CD4-positive, alpha-beta T cell treated with Interleukin-10 for 1 hour (primary cell): ENCODE data around the gene CCL24.
"Not testable (repeated sequence)": the region's sequence is repeated elsewhere in the genome, so short reads cannot be mapped to it uniquely, and the experiment has no call there.

ENCODE experiments used
- DNase-seq: peaks from one replicate; pipeline ENCODE4 v3.0.0-alpha.2; 2020

CCL24 gene, protein sequence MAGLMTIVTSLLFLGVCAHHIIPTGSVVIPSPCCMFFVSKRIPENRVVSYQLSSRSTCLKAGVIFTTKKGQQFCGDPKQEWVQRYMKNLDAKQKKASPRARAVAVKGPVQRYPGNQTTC

GRCh38 chr7:75813781-75814236 is at the start of gene CCL24:
CCL24 (minus strand) TSS chr7:75813806; CDS start chr7:75813715, 91 bp downstream.
- no peak for DNase-seq

DNA sequence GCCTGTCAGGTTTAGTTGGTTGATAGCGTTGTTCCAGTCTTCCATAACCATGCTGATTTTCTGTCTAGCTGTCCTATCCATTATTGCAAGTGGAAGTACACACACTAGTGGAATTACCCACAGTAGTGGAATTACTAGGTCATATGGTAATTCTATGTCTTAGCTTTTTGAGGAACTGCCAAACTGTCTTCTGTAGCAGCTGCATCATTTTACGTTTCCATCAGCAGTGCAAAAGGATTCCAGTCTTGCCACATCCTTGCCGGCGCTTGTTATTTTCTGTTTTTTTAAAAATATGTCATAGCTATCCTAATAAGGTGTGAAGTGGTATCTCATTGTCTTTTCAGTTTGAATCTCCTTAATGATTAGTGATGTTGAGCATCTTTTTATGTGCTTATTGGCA is 48.0 kb upstream of the CCL24 start:
- no peak for DNase-seq

DNA sequence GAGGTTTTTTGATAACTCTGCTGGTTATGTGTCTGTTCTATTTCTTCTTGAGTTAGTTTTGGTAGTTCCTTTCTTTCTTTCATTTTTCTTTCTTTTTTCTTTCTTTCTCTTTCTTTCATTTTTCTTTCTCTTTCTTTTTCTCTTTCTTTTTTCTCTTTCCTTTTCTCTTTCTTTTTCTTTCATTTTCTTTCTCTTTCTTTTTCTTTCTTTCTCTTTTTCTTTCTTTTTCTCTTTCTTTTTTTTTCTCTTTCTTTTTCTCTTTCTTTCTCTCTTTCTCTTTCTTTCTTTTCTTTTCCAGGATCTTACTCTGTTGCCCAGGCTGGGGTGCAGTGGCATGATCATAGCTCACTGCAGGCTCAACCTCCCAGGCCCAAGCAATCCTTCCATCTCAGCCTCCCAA is 44.8 kb upstream of the CCL24 start:
- no peak for DNase-seq

DNA sequence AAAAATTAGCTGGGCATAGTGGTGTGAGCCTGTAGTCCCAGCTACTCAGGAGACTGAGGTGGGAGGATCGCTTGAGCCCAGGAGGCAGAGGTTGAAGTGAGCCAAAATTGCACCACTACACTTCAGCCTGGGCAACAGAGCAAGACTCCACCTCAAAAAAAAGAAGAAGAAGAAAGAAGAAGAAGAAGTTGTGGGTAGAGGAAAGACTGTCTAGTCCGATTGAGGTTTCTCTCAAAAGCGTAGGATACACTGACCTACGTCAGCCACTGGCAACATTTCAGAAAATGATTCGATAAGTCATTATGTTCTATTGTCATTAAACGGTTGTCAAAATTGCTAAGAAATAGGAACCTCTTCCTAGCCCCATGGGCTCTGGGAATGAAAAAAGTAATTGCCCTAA is 42.9 kb upstream of the CCL24 start:
- no peak for DNase-seq

- DNase-seq, result not testable (repeated sequence)
Observed at GRCh38 chr7:75854813-75855345, 41.3 kb upstream of the CCL24 start.

DNA sequence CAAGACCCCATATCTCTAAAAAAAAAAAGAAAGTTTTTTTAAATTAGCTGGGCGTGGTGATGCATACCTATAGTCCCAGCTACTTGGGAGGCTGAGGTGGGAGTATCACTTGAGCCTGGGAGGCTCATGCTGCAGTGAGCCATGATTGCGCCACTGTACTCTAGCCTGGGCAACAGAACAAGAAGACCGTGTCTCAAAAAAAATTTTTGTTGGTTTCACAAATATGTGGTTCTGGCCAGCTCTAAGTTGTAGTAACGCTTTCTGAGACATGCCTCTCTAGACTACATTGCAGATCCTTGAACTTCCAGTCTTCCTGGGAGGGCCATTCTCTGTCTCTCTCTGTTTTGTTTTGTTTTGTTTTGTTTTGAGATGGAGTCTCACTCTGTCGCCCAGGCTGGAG is 40.6 kb upstream of the CCL24 start:
- DNase-seq, result no peak

- no peak for DNase-seq
Observed at GRCh38 chr7:75850235-75850634, 36.6 kb upstream of the CCL24 start.

- no peak for DNase-seq
Observed at GRCh38 chr7:75849573-75849972, 36.0 kb upstream of the CCL24 start.

DNA sequence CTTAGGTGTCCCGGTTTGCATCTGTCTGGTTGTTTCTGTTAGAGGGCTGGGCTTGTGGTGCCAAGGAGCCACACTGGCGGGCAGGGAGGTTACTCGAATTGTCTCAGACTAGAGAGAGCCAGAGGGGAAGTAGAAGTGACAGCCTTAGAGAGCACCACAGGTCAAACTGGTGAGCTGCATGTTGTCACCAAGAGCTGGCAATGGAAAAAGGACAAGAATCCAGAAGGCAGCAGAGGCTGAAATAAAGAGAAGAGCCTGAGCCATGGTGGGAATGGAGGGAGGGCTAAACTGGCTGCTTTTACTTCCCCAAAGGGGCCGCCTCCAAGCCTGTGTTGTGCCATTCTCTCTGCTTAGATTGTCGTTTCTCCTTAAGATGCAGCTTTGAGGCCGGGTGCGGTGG is 34.1 kb upstream of the CCL24 start:
- no peak for DNase-seq

GRCh38 chr7:75845132-75845531 is 31.5 kb upstream of the CCL24 start:
- DNase-seq, result not testable (repeated sequence)

- DNase-seq, result no peak
Observed at GRCh38 chr7:75844158-75844557, 30.6 kb upstream of the CCL24 start.

DNA sequence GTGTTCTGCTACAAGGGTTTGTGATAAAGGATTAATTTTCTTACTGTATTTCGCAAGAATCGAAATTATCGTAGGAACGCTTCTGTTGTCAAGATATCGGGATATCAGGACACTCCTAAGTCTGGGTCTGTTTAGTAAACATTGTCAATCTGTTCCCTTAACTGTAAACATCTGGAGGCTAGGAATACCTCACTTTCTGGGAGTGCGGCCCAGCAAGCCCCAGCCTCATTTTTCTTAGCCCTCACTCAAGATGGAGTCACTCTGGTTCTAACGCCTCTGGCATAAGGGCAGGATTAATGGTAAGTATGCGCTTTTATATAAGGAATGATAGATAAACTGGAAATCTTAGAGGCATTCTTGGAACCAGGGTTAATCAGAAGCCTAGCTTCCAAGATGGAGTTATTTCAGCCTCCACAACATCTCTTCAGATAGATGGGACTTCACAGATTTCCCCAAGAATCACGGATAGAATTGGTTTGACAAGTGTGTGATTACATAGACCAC is 30.1 kb upstream of the CCL24 start:
- DNase-seq, result no peak

GRCh38 chr7:75842836-75843446 is 29.3 kb upstream of the CCL24 start:
- DNase-seq, result peak; percentile 5

DNA sequence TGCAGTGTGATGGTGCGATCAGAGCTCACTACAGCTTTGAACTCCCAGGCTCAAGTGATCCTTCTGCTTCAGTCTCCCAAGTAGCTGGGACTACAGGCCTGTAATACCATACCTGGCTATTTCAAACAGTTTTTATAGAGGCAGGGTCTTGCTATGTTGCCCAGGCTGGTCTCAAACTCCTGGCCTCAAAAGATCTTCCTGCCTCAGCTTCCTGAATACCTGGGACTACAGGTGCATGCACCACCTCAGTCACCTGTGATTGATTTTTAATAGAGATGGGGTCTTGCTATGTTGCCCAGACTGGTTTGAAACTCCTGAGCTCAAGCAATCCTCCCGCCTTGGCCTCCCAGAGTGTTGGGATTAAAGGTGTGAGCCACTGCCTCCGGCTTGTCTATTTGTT is 26.4 kb upstream of the CCL24 start:
- no peak for DNase-seq

- DNase-seq, result not testable (repeated sequence)
Observed at GRCh38 chr7:75838281-75838930, 24.8 kb upstream of the CCL24 start.

- DNase-seq, result no peak
Observed at GRCh38 chr7:75836798-75837197, 23.2 kb upstream of the CCL24 start.

DNA sequence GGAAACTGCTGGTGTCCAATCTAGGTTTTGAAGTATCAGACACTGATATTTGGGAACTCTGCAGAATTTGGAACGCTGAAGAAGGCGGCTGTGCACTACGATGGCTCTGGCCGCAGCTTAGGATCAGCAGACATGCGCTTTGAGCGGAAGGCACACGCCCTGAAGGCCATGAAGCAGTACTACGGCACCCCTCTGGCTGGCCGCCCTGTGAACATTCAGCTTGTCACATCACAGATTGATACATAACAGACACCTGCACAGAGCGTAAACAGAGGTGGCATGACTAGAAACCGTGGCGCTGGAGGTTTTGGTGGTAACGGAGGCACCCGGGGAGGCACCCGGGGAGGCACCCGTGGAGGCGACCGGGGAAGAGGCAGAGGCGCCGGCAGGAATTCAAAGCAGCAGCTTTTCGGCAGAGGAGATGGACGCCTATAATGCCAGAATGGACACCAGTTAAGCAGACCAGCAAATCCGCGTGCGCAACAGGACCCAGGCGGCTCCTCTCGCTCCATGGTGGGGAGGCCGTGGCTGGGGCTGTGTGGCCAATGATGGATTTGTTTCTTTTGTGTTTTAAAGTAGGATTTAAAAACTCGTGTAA is 22.2 kb upstream of the CCL24 start:
- DNase-seq, result no peak

DNA sequence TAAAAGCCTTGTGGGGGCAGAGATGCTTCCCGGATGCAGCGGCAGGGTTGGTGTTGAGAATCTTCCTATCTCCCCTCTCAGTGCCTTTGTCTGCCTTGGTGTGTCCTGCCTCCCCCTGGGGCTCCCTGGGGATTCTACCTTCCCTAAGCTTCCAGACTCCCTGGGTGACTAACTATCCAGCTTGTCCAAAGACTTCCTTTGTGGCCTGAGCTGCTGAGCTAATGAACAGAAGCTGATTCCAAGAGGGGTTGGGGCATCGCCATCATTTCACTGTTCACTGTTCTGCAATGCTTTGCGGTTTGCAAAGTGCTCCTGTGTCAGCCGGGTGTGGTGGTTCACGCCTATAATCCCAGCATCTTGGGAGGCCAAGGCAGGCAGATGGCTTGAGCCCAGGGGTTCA is 20.1 kb upstream of the CCL24 start:
- not testable (repeated sequence) for DNase-seq

DNA sequence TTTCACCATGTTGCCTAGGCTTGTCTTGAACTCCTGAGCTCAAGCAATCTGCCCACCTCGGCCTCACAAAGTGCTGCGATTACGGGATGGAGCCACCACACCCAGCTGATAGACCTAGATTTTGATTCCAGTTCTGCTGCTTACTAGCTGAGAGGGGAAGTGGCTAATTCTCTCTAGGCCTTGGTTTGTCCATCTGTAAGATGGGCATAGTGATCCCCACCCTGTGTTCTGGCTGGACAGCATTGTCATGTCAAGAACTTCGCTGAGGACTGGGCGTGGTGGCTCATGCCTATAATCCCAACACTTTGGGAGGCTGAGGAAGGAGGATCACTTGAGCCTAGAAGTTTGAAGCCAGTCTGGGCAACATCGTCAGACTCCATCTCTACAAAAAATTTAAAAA is 17.4 kb upstream of the CCL24 start:
- no peak for DNase-seq

DNA sequence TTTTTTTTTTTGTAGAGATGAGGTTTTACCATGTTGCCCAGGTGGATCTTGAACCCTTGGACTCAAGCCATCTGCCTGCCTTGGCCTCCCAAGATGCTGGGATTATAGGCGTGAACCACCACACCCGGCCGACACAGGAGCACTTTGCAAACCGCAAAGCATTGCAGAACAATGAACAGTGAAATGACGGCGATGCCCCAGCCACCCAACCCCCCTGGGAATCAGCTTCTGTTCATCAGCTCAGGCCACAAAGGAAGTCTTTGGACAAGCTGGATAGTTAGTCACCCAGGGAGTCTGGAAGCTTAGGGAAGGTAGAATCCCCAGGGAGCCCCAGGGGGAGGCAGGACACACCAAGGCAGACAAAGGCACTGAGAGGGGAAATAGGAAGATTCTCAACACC is 16.1 kb upstream of the CCL24 start:
- DNase-seq, result not testable (repeated sequence)

DNA sequence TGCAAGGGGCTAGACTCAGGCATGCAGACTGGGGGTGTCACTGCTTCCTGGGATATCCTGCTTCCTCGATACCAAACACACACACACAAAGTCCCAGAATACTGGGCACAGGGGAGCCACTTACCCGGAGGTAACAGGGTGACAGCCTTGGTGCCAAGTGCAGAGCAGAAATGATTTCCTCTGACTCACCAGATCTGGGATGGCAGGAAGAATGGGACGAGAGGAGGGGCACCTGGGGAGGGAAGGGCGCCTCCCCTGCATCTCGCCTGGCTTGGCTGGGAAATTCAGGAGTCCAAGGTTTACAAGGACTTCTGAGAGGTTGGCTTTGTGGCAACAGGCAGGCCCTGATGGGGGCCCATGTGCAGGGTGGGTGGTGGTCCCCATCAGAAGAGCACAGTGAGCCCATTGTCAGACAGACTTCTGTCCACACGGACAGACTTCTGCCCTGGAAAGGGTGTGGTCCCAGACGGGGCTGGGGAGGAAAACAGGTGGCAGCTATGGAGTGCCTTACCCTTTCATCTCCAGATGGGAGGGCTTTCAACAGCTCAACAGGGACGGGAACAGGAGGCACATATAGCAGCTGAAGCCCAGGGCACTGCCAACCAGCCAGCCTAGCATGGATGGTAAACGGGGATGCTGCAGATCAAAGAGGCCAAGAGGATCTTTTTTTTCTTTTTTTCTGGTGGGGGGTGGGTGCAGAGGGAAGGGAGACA is 9.7 kb upstream of the CCL24 start:
- no peak for DNase-seq

GRCh38 chr7:75820688-75821087 is 7.1 kb upstream of the CCL24 start:
- DNase-seq, result no peak

GRCh38 chr7:75819711-75820110 is 6.1 kb upstream of the CCL24 start:
- DNase-seq, result no peak
